Lower leg skin (tissue), 4 donors: ENCODE measurements around the gene NRXN3. TPM values are rescaled to one million over a fixed set of nuclear protein-coding genes. Genes with fewer than 3 reads are reported as not detected.

Source experiments
- DNase-seq, 2 donors: peaks; one replicate each; pipeline ENCODE4 v3.0.0-alpha.2; 2019; ENCODE audit warnings: low spot score in 2 of 2
- H3K4me3 ChIP-seq: fragments of 200-600 bp; sonication (generic); 2 replicates; pipeline ENCODE4 v1.5.1; 2017; ENCODE audit warnings: mild to moderate bottlenecking, low read depth; ENCODE audit not compliant: poor library complexity, severe bottlenecking
- CTCF ChIP-seq, 3 donors: fragments of 450-650 bp; IDR thresholded peaks; one replicate each; pipeline ENCODE4 v1.5.1; 2016; ENCODE audit warnings: antibody characterized with exemption in 3 of 3, mild to moderate bottlenecking in 3 of 3, moderate library complexity in 2 of 3
- POLR2A ChIP-seq, 2 donors: fragments of 450-650 bp; IDR thresholded peaks; one replicate each; pipeline ENCODE4 v1.6.1; 2016 to 2017; ENCODE audit warnings: antibody characterized with exemption in 2 of 2, mild to moderate bottlenecking in 1 of 2, moderate library complexity in 1 of 2
- WGBS, 2 donors: methylation state at CpG; one replicate each; pipeline ENCODE4 v1.1.5; 2018; 5-methylcytosine and 5-hydroxymethylcytosine counted together
- intact Hi-C: fragments of 100-400 bp; cut with DNase I; formaldehyde crosslinking; loops from one replicate; pipeline ENCODE4 v1.15.0; 2023; ENCODE audit warnings: low total_unique reads
- total RNA-seq, 4 donors: library from RNA; depleted of rRNA; stranded (reverse); fragments of >200 nt; gene quantifications; one replicate each; pipeline ENCODE4 v1.1.0, GENCODE V29; 2016

Gene NRXN3
- total RNA-seq, 4 donors from 2014 or later, result 0.61 to 2.4 (median 1.7) TPM

GRCh38 chr14:79157369-79157768 is 987.2 kb downstream of the NRXN3 start:
- no peak overlapping the region for H3K4me3 ChIP-seq

GRCh38 chr14:79161571-79161970 is 991.4 kb downstream of the NRXN3 start:
- no peak for TF ChIP-seq CTCF (IDR thresholded peaks at IDR 0.05)
- no peak for TF ChIP-seq POLR2A (IDR thresholded peaks at IDR 0.05)
- DNase-seq, result no peak
- H3K4me3 ChIP-seq, result no peak overlapping the region
- intact Hi-C loops, result no loop called here
- 28 to 37% methylated on average over 7 of the region's 7 CpGs for WGBS, 2 donors

More at GRCh38 chr14:79157369-79157768, 987.2 kb downstream of the NRXN3 start:
- no peak for DNase-seq
- TF ChIP-seq CTCF (IDR thresholded peaks at IDR 0.05) (no peak), POLR2A (IDR thresholded peaks at IDR 0.05) (no peak)
- intact Hi-C loops, result no loop called here

- DNase-seq, result no peak
- no peak for TF ChIP-seq POLR2A (IDR thresholded peaks at IDR 0.05)
- TF ChIP-seq CTCF (IDR thresholded peaks at IDR 0.05), result no peak
- intact Hi-C loops, result no loop called here
- no peak overlapping the region for H3K4me3 ChIP-seq
Observed at GRCh38 chr14:79162833-79163232, 992.7 kb downstream of the NRXN3 start.

GRCh38 chr14:79165471-79166090 is 995.4 kb downstream of the NRXN3 start:
- H3K4me3 ChIP-seq, result no peak overlapping the region
- DNase-seq, result no peak
- 53 to 63% methylated on average over 4 of the region's 4 CpGs for WGBS, 2 donors
- TF ChIP-seq POLR2A (IDR thresholded peaks at IDR 0.05) (no peak), CTCF (IDR thresholded peaks at IDR 0.05) (no peak)
- intact Hi-C loops, result no loop called here

- WGBS, 2 donors, result 53 to 54% methylated on average over 2 of the region's 2 CpGs
- no peak for TF ChIP-seq CTCF (IDR thresholded peaks at IDR 0.05)
- no peak for TF ChIP-seq POLR2A (IDR thresholded peaks at IDR 0.05)
- no peak for DNase-seq
- intact Hi-C loops, result no loop called here
- H3K4me3 ChIP-seq, result no peak overlapping the region
Observed at GRCh38 chr14:79166171-79166570, 996.0 kb downstream of the NRXN3 start.

GRCh38 chr14:79167957-79168356 is 997.8 kb downstream of the NRXN3 start:
- no peak overlapping the region for H3K4me3 ChIP-seq
- 29% methylated on average over 1 of the region's 1 CpG for WGBS, 2 donors
- no peak for DNase-seq
- intact Hi-C loops, result no loop called here
- no peak for TF ChIP-seq CTCF (IDR thresholded peaks at IDR 0.05)
- no peak for TF ChIP-seq POLR2A (IDR thresholded peaks at IDR 0.05)
